GM10266 (cell line): Measurements from ENCODE around the gene NTN3.

Source experiments
- DNase-seq: peaks from one replicate; pipeline ENCODE4 v3.0.0; 2012; ENCODE audit errors: extremely low spot score
- TF ChIP-seq, protein P1 (sequence below): IDR thresholded peaks from 2 replicates; pipeline ENCODE4 v1.5.1; 2012; ENCODE audit warnings: mild to moderate bottlenecking, low read depth; ENCODE audit not compliant: control insufficient read depth, insufficient read depth; ENCODE audit errors: missing control alignments

Gene NTN3

DNA sequence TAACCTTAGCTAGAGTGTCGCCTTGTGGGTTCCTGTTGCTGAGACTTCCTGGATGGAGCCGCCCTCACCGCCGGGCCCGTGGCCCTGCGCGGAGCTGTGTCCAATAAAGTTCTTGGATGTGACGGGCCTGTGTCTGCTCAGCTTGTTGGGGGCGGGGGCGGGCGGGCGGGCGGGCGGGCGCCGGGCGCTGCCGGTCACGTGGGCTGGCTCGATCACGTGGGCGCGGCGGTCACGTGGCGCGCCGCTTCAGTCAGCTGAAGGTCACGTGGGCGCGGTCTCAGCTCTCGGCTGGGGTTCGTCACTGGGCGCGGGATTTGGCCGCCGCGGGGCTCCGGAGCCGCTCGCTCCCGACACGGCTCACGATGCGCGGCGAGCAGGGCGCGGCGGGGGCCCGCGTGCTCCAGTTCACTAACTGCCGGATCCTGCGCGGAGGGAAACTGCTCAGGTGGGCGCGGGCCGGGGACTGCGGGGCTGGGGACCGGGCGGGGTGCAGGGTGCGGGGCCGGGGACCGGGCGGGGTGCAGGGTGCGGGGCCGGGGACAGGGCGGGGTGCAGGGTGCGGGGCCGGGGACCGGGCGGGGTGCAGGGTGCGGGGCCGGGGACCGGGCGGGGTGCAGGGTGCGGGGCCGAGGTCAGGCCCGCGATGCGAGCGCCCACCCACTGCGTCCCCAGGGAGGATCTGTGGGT, 49.1 kb downstream of the NTN3 start, which contains the start of gene AMDHD2:
TSS of gene AMDHD2 (plus strand) at position 275 of the 687 bp plus-strand sequence. CDS start at position 363, 88 bp downstream.
- DNase-seq = peak; percentile 99
- TF ChIP-seq, protein P1, sequence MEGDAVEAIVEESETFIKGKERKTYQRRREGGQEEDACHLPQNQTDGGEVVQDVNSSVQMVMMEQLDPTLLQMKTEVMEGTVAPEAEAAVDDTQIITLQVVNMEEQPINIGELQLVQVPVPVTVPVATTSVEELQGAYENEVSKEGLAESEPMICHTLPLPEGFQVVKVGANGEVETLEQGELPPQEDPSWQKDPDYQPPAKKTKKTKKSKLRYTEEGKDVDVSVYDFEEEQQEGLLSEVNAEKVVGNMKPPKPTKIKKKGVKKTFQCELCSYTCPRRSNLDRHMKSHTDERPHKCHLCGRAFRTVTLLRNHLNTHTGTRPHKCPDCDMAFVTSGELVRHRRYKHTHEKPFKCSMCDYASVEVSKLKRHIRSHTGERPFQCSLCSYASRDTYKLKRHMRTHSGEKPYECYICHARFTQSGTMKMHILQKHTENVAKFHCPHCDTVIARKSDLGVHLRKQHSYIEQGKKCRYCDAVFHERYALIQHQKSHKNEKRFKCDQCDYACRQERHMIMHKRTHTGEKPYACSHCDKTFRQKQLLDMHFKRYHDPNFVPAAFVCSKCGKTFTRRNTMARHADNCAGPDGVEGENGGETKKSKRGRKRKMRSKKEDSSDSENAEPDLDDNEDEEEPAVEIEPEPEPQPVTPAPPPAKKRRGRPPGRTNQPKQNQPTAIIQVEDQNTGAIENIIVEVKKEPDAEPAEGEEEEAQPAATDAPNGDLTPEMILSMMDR = no peak

DNA sequence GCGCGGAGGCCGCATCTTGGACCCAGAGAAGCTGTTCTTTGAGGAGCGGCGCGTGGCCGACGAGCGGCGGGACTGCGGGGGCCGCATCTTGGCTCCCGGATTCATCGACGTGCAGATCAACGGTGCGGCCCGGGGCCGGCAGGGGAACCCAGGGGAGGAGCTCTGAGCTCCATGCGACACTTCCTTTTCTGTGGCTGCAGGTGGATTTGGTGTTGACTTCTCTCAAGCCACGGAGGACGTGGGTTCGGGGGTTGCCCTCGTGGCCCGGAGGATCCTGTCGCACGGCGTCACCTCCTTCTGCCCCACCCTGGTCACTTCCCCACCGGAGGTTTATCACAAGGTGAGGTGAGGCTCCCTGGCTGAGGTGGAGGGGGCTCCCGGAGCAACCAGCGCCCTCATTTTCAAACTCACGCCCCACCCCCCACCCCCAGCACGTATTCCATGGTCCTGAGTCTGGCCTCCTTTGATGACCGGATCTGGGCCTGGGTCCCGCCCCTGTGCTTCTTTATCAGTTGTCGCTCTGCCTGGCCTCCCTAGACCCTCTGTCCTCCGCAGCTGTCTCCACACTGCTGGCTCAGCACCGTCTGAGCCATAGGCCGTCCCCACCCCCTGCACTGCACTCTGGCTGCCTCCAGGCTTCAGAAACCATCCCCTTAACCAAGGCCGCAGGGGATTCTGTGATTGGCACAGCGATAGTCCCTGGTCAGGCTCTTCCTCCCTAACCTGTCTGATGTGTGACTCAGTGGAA, 49.9 kb downstream of the NTN3 start:
- TF ChIP-seq, protein P1 = no peak
- no peak for DNase-seq
